HepG2 (cell line): ENCODE measurements around the gene ITIH1. TPM values are rescaled to one million over a fixed set of nuclear protein-coding genes. Genes with fewer than 3 reads are reported as not detected.

ENCODE experiments used
- AGO2 ChIP-seq: fragments of 200-400 bp; formaldehyde crosslinking; optimal IDR thresholded peaks from 2 replicates; pipeline ENCODE3; 2017; ENCODE audit warnings: mild to moderate bottlenecking, low read depth, low read length, moderate library complexity
- AHR ChIP-seq: IDR thresholded peaks from 2 replicates; pipeline ENCODE4 v1.6.1; 2018; ENCODE audit warnings: missing genetic modification reagents, missing compliant biosample characterization
- MNT ChIP-seq: fragments of 450-650 bp; IDR thresholded peaks from 2 replicates; pipeline ENCODE4 v1.6.1; 2016
- PAF1 ChIP-seq: IDR thresholded peaks from 2 replicates; pipeline ENCODE4 v1.6.1; 2016; ENCODE audit warnings: missing genetic modification reagents, missing compliant biosample characterization
- TEAD3 ChIP-seq: optimal IDR thresholded peaks from 2 replicates; pipeline ENCODE3; 2016; ENCODE audit warnings: borderline replicate concordance
- ZBTB38 ChIP-seq: sonication (generic); formaldehyde crosslinking; IDR thresholded peaks from 2 replicates; pipeline ENCODE4 v1.5.1; 2020; ENCODE audit warnings: mild to moderate bottlenecking, missing genetic modification reagents
- ZNF253 ChIP-seq: sonication (generic); formaldehyde crosslinking; IDR thresholded peaks from 2 replicates; pipeline ENCODE4 v1.8.0; 2022; ENCODE audit warnings: mild to moderate bottlenecking, missing genetic modification reagents, borderline replicate concordance
- ZNF512B ChIP-seq: sonication (generic); formaldehyde crosslinking; IDR thresholded peaks from 2 replicates; pipeline ENCODE4 v1.5.1; 2020; ENCODE audit warnings: missing genetic modification reagents, mild to moderate bottlenecking, borderline replicate concordance
- ZNF577 ChIP-seq: sonication (generic); formaldehyde crosslinking; IDR thresholded peaks from 2 replicates; pipeline ENCODE4 v1.4.0; 2020; ENCODE audit warnings: mild to moderate bottlenecking, low read depth, missing genetic modification reagents, borderline replicate concordance
- ZSCAN21 ChIP-seq: sonication (generic); formaldehyde crosslinking; IDR thresholded peaks from 2 replicates; pipeline ENCODE4 v1.8.0; 2022; ENCODE audit warnings: mild to moderate bottlenecking, missing genetic modification reagents, moderate library complexity, borderline replicate concordance
- polyA plus RNA-seq, 8 experiments: library from polyadenylated mRNA; depleted of rRNA in 3 of 8; stranded (reverse) in 7 of 8; unstranded in 1 of 8; fragments of >200 nt; fragmentation: Illumina TruSeq in 4 of 8; extraction: Trizol in 4 of 8; gene quantifications; 2 replicates each; pipeline versions ENCODE4 v1.2.1 to v1.2.3, GENCODE V29; 2011 to 2016; ENCODE audit warnings: low read depth in 4 of 8, missing spikeins in 1 of 8, mixed read lengths in 1 of 8; ENCODE audit not compliant: insufficient read depth in 1 of 8
- total RNA-seq, 5 experiments: library from RNA; depleted of rRNA; stranded (reverse); fragments of >200 nt; fragmentation: Illumina TruSeq; extraction: Trizol; gene quantifications; 2 replicates each; pipeline ENCODE4 v1.2.3, GENCODE V29; 2016; ENCODE audit warnings: low read depth in 1 of 5
- TF ChIP-seq, protein P1 (sequence below), 2 experiments: sonication (generic) in 1 of 2; formaldehyde crosslinking in 1 of 2; IDR thresholded peaks; 2 replicates each; pipeline versions ENCODE4 v1.6.1 to v1.9.0; 2014 to 2022; ENCODE audit warnings: antibody characterized with exemption in 1 of 2, borderline replicate concordance in 1 of 2, inconsistent platforms in 1 of 2, low read depth in 1 of 2, missing genetic modification reagents in 1 of 2
- TF ChIP-seq, protein P2 (sequence below): sonication (generic); formaldehyde crosslinking; IDR thresholded peaks from 2 replicates; pipeline ENCODE4 v1.8.1; 2023; ENCODE audit warnings: missing genetic modification reagents, mild to moderate bottlenecking, borderline replicate concordance
- TF ChIP-seq, protein P3 (sequence below): sonication (generic); formaldehyde crosslinking; IDR thresholded peaks from 2 replicates; pipeline ENCODE4 v1.8.0; 2022; ENCODE audit warnings: missing genetic modification reagents, low read depth, mild to moderate bottlenecking, borderline replicate concordance
- TF ChIP-seq, protein P4 (sequence below): sonication (generic); formaldehyde crosslinking; IDR thresholded peaks from 2 replicates; pipeline ENCODE4 v1.4.0; 2020; ENCODE audit warnings: missing genetic modification reagents; ENCODE audit errors: not compliant biosample characterization

The ITIH1 gene
- total and polyA plus RNA-seq, 2 of the 13 experiments (the other 11 are each of a cell fraction or from before 2014, with no cell fraction given): 12.3 to 19.6 TPM

GRCh38 chr3:52774901-52775864 lies 2.2 kb upstream of the ITIH1 start (continued):
- TF ChIP-seq ZNF512B (CRISPR knock-in tag) (no peak), MNT (no peak), ZNF253 (CRISPR knock-in tag) (no peak), ZBTB38 (peak; percentile 69), PAF1 (CRISPR knock-in tag) (no peak), ZNF577 (CRISPR knock-in tag) (no peak), ZSCAN21 (CRISPR knock-in tag) (no peak), AHR (CRISPR knock-in tag) (no peak), TEAD3 (peak; percentile 79), AGO2 (no peak)
- TF ChIP-seq, protein P1, sequence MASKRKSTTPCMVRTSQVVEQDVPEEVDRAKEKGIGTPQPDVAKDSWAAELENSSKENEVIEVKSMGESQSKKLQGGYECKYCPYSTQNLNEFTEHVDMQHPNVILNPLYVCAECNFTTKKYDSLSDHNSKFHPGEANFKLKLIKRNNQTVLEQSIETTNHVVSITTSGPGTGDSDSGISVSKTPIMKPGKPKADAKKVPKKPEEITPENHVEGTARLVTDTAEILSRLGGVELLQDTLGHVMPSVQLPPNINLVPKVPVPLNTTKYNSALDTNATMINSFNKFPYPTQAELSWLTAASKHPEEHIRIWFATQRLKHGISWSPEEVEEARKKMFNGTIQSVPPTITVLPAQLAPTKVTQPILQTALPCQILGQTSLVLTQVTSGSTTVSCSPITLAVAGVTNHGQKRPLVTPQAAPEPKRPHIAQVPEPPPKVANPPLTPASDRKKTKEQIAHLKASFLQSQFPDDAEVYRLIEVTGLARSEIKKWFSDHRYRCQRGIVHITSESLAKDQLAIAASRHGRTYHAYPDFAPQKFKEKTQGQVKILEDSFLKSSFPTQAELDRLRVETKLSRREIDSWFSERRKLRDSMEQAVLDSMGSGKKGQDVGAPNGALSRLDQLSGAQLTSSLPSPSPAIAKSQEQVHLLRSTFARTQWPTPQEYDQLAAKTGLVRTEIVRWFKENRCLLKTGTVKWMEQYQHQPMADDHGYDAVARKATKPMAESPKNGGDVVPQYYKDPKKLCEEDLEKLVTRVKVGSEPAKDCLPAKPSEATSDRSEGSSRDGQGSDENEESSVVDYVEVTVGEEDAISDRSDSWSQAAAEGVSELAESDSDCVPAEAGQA (IDR thresholded peaks at IDR 0.05; ENCODE audit: low read depth): peak; percentile 27; the same call in 1 of the 2 replicates
- TF ChIP-seq, protein P1 (CRISPR knock-in tag; IDR thresholded peaks at IDR 0.05; ENCODE audit: borderline replicate concordance): no peak
- TF ChIP-seq, protein P2, sequence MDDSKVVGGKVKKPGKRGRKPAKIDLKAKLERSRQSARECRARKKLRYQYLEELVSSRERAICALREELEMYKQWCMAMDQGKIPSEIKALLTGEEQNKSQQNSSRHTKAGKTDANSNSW: no peak
- TF ChIP-seq, protein P3, sequence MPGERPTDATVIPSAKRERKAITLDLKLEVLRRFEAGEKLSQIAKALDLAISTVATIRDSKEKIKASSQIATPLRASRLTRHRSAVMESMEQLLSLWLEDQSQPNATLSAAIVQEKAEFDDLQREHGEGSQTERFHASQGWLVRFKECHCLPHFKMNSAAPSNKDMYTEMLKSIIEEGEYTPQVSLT (CRISPR knock-in tag): no peak
- TF ChIP-seq, protein P4, sequence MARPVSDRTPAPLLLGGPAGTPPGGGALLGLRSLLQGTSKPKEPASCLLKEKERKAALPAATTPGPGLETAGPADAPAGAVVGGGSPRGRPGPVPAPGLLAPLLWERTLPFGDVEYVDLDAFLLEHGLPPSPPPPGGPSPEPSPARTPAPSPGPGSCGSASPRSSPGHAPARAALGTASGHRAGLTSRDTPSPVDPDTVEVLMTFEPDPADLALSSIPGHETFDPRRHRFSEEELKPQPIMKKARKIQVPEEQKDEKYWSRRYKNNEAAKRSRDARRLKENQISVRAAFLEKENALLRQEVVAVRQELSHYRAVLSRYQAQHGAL (CRISPR knock-in tag): no peak
